Endothelial cell of umbilical vein (primary cell): Measurements from ENCODE around the gene CSMD2. TPM values are rescaled to one million over a fixed set of nuclear protein-coding genes. Genes with fewer than 3 reads are reported as not detected.

Experiments used
- BruUV-seq: library from RNA; stranded (reverse); fragments of 400-500 nt; replicated peaks from 2 replicates; lab custom pipeline; 2021; lab: Mats Ljungman, UMichigan
- CTCF ChIA-PET: fragments of 300-600, 350-600 bp; sonication (Branson Sonifier 250); formaldehyde crosslinking; loops from one replicate; lab custom pipeline; 2021; ENCODE audit warnings: antibody characterized with exemption, inconsistent platforms; lab: Charles Lee
- POLR2A ChIA-PET: fragments of 300-600, 350-600 bp; sonication (Branson Sonifier 250); formaldehyde crosslinking; loops from one replicate; lab custom pipeline; 2021; ENCODE audit warnings: antibody characterized with exemption, inconsistent platforms; lab: Charles Lee
- DNase-seq: peaks from one replicate; pipeline ENCODE4 v3.0.0-alpha.2; 2011; ENCODE audit warnings: low read depth, low spot score
- FAIRE-seq: peaks from 2 replicates; lab custom pipeline; 2011; peaks lifted over from hg19 to GRCh38; lab: Jason Lieb, UNC
- H2AFZ ChIP-seq: 2 replicates; pipeline ENCODE4 v1.6.0; 2012; ENCODE audit warnings: low read depth, low read length, control low read depth, inconsistent platforms
- H3K27ac ChIP-seq: 2 replicates; pipeline ENCODE4 v1.5.1; 2011; ENCODE audit warnings: low read depth, mild to moderate bottlenecking, control low read depth, low read length, moderate library complexity; ENCODE audit not compliant: insufficient read depth
- H3K27me3 ChIP-seq, 2 experiments: 2 replicates each; pipeline versions ENCODE4 v1.6.0 to v1.6.1; 2011; ENCODE audit warnings: low read length in 2 of 2, mixed read lengths in 1 of 2; ENCODE audit not compliant: control insufficient read depth in 2 of 2, insufficient read depth in 2 of 2
- H3K36me3 ChIP-seq, 2 experiments: 2 replicates in 1 of 2; 3 replicates in 1 of 2; pipeline ENCODE4 v1.5.1; 2011; ENCODE audit warnings: low read length in 2 of 2, mild to moderate bottlenecking in 1 of 2, moderate library complexity in 1 of 2; ENCODE audit not compliant: control insufficient read depth in 2 of 2, insufficient read depth in 2 of 2; ENCODE audit errors: extremely low read depth in 1 of 2
- H3K4me1 ChIP-seq: 3 replicates; pipeline ENCODE4 v1.5.1; 2011; ENCODE audit warnings: mild to moderate bottlenecking, low read length; ENCODE audit not compliant: control insufficient read depth, insufficient read depth; ENCODE audit errors: extremely low read depth
- H3K4me2 ChIP-seq: 2 replicates; pipeline ENCODE4 v1.6.1; 2011; ENCODE audit warnings: low read length, control low read depth, mixed read lengths; ENCODE audit not compliant: insufficient read depth
- H3K4me3 ChIP-seq, 3 experiments: fragments of 200-600 bp in 1 of 3; sonication (generic), shearing (Covaris generic) in 1 of 3; replicated peaks in 1 of 3; 2 replicates each; pipeline ENCODE4 v1.5.1; 2011 to 2016; ENCODE audit warnings: control low read depth in 3 of 3, low read length in 3 of 3, mild to moderate bottlenecking in 2 of 3, inconsistent platforms in 1 of 3, low read depth in 1 of 3, moderate library complexity in 1 of 3; ENCODE audit not compliant: insufficient read depth in 1 of 3
- H3K79me2 ChIP-seq: 2 replicates; pipeline ENCODE4 v1.6.0; 2012; ENCODE audit warnings: low read length, inconsistent platforms; ENCODE audit not compliant: control insufficient read depth, insufficient read depth
- H3K9ac ChIP-seq: replicated peaks from 2 replicates; pipeline ENCODE3; 2011; ENCODE audit warnings: low read length, control low read depth; ENCODE audit not compliant: insufficient read depth; ENCODE audit errors: extremely low read depth
- H3K9me1 ChIP-seq: replicated peaks from 3 replicates; pipeline ENCODE4 v1.6.0; 2011; ENCODE audit warnings: mild to moderate bottlenecking, low read length; ENCODE audit not compliant: control insufficient read depth, insufficient read depth; ENCODE audit errors: extremely low read depth
- H3K9me3 ChIP-seq: replicated peaks from 2 replicates; pipeline ENCODE4 v1.5.1; 2012; ENCODE audit warnings: low read length, inconsistent platforms; ENCODE audit not compliant: control insufficient read depth, insufficient read depth
- H4K20me1 ChIP-seq: replicated peaks from 2 replicates; pipeline ENCODE3; 2011; ENCODE audit warnings: mild to moderate bottlenecking, low read length; ENCODE audit not compliant: control insufficient read depth, insufficient read depth; ENCODE audit errors: extremely low read depth
- EZH2 ChIP-seq: IDR thresholded peaks from 2 replicates; pipeline ENCODE4 v1.6.1; 2012; ENCODE audit warnings: borderline replicate concordance, low read depth, mild to moderate bottlenecking, moderate library complexity, low read length, inconsistent platforms; ENCODE audit not compliant: severe bottlenecking
- FOS ChIP-seq: IDR thresholded peaks from 2 replicates; pipeline ENCODE4 v1.6.1; 2011; ENCODE audit warnings: mild to moderate bottlenecking, low read length, moderate library complexity, borderline replicate concordance; ENCODE audit not compliant: insufficient read depth
- GATA2 ChIP-seq: IDR thresholded peaks from 2 replicates; pipeline ENCODE4 v1.7.0; 2011; ENCODE audit warnings: low read depth, mild to moderate bottlenecking, moderate library complexity, mixed read lengths, low read length; ENCODE audit not compliant: insufficient read length, insufficient read depth
- MYC ChIP-seq: IDR thresholded peaks from one replicate; pipeline ENCODE4 v1.6.1; 2011; ENCODE audit warnings: mild to moderate bottlenecking, low read depth, low read length
- POLR2A ChIP-seq: IDR thresholded peaks from 2 replicates; pipeline ENCODE4 v1.6.1; 2012; ENCODE audit warnings: low read depth, mild to moderate bottlenecking, control low read depth, low read length
- dilution Hi-C: fragments of 300-500 bp; cut with MboI; formaldehyde crosslinking; loops from one replicate; pipeline ENCODE4 v1.15.0; 2019; ENCODE audit warnings: low sequenced_read_pairs; ENCODE audit not compliant: extremely low pct_ligation_motif_present
- intact Hi-C: fragments of 100-400 bp; cut with micrococcal nuclease; formaldehyde crosslinking; loops from one replicate; pipeline ENCODE4 v1.10.0; 2022
- polyA plus RNA-seq, 4 experiments: library from polyadenylated mRNA; depleted of rRNA in 3 of 4; stranded (reverse) in 3 of 4; unstranded in 1 of 4; fragments of >200 nt; gene quantifications; 2 replicates each; pipeline versions ENCODE4 v1.2.1 to v1.2.3, GENCODE V29; 2011 to 2012; ENCODE audit warnings: missing spikeins in 1 of 4
- total RNA-seq: library from RNA; stranded (reverse); gene quantifications from 2 replicates; pipeline ENCODE4 v1.2.3, GENCODE V29; 2021
- TF ChIP-seq, protein P1 (sequence below): IDR thresholded peaks from 2 replicates; pipeline ENCODE4 v1.6.1; 2011; ENCODE audit not compliant: insufficient read depth, insufficient read length
- TF ChIP-seq, protein P2 (sequence below), 2 donors: IDR thresholded peaks; 1 replicate in 1 of 2; 2 replicates in 1 of 2; pipeline ENCODE4 v1.5.1; 2011; ENCODE audit warnings: low read length in 2 of 2, mild to moderate bottlenecking in 2 of 2, moderate library complexity in 2 of 2, control low read depth in 1 of 2, inconsistent platforms in 1 of 2, low read depth in 1 of 2; ENCODE audit not compliant: insufficient read depth in 1 of 2; ENCODE audit errors: extremely low read depth in 1 of 2

The CSMD2 gene
- total and polyA plus RNA-seq, 2 donors (not counting 3 experiments of a cell fraction or from before 2014, with no cell fraction given) = under 0.01 TPM; not detected in 1

DNA sequence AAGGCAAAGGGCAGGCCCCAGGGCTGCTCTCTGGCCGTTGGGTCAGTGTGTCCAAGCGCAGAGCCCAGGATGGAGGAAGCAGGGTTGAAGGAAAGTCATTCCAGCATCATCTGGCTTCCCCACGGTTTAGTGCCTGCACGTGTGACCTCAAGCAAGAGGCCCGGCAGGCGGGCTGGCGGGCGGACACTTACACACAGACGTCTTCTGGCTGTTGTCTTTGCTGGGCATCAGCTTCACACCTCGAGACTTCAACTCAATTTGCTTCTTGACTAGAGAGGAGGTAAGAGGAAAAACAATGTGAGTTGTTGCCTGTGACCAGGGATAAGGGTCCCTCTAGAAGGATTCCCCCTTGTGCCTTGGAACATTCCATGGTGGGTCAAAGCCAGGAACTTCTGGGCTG is 339.5 kb downstream of the CSMD2 start:
- intact Hi-C loops = no loop called here
- FAIRE-seq = no peak
- H3K79me2 ChIP-seq = no peaks in the 10 kb centered on the region
- H3K4me2 ChIP-seq = no peak overlapping the region
- H3K9me3 ChIP-seq = peaks cover 5% of the 10 kb centered on the region
- no peak overlapping the region for H3K9ac ChIP-seq
- H4K20me1 ChIP-seq = no peaks in the 10 kb centered on the region
- POLR2A ChIA-PET = no interaction called here
- dilution Hi-C loops = no loop called here
- BruUV-seq = no TSS peak
- H3K4me1 ChIP-seq = no peaks in the 10 kb centered on the region
- no peak for TF ChIP-seq EZH2
- TF ChIP-seq POLR2A = no peak
- TF ChIP-seq, protein P1, sequence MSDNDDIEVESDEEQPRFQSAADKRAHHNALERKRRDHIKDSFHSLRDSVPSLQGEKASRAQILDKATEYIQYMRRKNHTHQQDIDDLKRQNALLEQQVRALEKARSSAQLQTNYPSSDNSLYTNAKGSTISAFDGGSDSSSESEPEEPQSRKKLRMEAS = no peak
- TF ChIP-seq FOS = no peak
- TF ChIP-seq, protein P2, sequence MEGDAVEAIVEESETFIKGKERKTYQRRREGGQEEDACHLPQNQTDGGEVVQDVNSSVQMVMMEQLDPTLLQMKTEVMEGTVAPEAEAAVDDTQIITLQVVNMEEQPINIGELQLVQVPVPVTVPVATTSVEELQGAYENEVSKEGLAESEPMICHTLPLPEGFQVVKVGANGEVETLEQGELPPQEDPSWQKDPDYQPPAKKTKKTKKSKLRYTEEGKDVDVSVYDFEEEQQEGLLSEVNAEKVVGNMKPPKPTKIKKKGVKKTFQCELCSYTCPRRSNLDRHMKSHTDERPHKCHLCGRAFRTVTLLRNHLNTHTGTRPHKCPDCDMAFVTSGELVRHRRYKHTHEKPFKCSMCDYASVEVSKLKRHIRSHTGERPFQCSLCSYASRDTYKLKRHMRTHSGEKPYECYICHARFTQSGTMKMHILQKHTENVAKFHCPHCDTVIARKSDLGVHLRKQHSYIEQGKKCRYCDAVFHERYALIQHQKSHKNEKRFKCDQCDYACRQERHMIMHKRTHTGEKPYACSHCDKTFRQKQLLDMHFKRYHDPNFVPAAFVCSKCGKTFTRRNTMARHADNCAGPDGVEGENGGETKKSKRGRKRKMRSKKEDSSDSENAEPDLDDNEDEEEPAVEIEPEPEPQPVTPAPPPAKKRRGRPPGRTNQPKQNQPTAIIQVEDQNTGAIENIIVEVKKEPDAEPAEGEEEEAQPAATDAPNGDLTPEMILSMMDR (IDR thresholded peaks at IDR 0.05; ENCODE audit: extremely low read depth in 1 of 2, insufficient read depth in 1 of 2, low read depth in 1 of 2, low read length in 2 of 2) = no peak
- no peak for TF ChIP-seq MYC
- TF ChIP-seq GATA2 = no peak
- H3K27me3 ChIP-seq = no peaks in the 10 kb centered on the region
- H2AFZ ChIP-seq = no peak overlapping the region
- DNase-seq = no peak
- H3K4me3 ChIP-seq = no peak overlapping the region
- H3K36me3 ChIP-seq = no peaks in the 10 kb centered on the region
- CTCF ChIA-PET = no interaction called here
- H3K9me1 ChIP-seq = no peaks in the 10 kb centered on the region
- H3K27ac ChIP-seq = no peak overlapping the region
